Limb (tissue), 2 donors: ENCODE measurements around the gene RABGAP1L.
"Not testable (repeated sequence)": the region's sequence is repeated elsewhere in the genome, so short reads cannot be mapped to it uniquely, and the experiment has no call there.

ENCODE experiments used
- DNase-seq, 2 donors: peaks; one replicate each; pipeline ENCODE4 v3.0.0-alpha.2; 2016; ENCODE audit errors: extremely low spot score in 2 of 2

RABGAP1L gene

DNA sequence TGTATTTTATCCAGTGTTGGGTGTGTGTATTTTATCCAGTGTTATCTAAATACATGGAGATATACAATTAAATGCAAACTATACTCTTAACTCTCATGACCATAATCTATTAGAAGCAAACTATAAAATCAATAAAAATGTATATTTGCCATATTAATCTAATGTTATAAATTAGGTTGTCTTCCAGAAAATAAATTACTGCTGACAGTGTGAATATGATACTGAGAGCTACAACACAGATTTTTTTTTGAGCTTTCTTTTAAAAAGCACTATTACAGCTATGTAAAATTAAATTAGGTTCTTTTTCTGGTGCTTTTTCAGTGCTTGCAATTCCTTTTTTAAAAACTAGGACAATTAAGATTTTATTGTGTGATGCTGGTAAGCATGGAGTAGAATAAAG, 269.4 kb downstream of the RABGAP1L start:
- DNase-seq: no peak

DNA sequence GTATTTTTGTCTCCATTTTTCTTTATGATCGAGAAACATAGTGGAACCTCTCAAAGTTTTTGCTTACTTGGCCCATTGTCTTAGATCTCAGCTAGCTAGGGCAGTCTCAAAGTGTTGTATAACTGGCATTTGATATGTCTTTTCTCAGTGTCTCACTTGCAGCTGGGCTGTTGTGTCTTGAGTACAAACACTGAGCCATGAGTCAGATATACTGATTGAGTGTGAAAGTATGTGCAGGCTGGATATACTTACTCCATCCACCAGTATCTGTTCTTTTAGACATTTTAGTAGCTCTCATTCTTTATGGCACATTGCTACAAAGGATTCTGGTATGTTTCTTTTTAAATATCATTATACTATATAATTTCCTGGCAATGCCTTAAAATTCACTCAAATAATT, 274.1 kb downstream of the RABGAP1L start:
- DNase-seq: no peak

DNA sequence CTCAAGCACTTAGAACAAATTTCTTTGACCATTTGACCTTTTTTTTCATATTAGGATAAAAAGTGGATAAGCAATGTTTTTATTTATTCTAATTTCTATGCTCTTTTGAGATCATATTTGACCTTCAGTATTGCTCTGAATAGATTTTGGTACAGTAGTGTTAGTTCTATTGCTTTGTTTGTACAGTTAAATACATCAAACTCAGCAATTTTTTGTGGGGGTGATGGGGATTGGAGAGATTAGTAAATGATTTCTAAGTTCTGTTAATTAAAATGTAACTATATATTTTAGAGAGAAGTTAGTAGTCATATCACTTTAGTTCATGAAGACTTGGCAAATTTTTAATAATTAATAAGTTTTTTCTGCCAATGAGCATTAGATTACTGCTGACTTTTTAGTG, 286.0 kb downstream of the RABGAP1L start:
- DNase-seq: no peak

GRCh38 chr1:174445817-174446216, 286.5 kb downstream of the RABGAP1L start:
- no peak for DNase-seq

- DNase-seq: no peak
Measured at GRCh38 chr1:174447866-174448530, 288.7 kb downstream of the RABGAP1L start, which contains the start of gene GPR52. GPR52 (plus strand) TSS chr1:174447964; CDS start chr1:174448112, 148 bp downstream.

GRCh38 chr1:174448531-174448883, 289.2 kb downstream of the RABGAP1L start:
- DNase-seq: no peak

DNA sequence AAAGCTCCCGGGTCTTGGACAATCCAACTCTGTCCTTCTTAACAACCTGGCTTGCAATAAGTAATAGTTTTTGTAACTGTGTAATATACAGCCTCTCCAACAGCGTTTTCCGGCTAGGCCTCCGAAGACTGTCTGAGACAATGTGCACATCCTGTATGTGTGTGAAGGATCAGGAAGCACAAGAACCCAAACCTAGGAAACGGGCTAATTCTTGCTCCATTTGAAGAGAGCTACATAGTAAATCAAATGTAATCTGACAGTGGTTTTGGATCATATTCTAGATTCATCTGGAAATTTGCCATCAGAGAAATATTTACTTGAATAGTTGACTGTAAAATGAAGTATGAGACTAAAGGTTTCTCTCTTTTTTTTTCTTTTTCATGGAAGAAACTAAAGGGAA, 289.7 kb downstream of the RABGAP1L start:
- peak in 1 of 2 donors; percentile 24 for DNase-seq

GRCh38 chr1:174451408-174451807, 292.1 kb downstream of the RABGAP1L start:
- no peak for DNase-seq

DNA sequence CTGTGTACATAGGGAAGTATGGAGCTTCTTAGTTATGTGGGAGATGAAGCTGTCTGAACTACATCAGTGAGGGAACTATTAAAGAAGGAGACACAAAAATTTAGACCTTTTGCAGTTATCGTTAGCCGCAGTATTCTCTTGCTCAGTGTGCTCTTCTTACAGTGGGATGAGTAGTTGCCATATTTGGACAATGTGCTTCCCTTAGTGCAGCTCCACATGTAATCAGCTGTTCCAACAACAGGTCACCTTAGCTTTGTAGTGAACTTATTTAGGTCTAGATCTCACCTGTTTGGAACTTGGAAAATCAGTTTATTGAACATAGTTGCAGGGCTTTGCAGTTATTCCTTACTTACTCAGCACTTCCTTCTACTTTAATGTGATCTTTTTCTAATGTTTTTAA, 306.5 kb downstream of the RABGAP1L start:
- no peak for DNase-seq

- DNase-seq: no peak
Measured at GRCh38 chr1:174466607-174467006, 307.3 kb downstream of the RABGAP1L start.

DNA sequence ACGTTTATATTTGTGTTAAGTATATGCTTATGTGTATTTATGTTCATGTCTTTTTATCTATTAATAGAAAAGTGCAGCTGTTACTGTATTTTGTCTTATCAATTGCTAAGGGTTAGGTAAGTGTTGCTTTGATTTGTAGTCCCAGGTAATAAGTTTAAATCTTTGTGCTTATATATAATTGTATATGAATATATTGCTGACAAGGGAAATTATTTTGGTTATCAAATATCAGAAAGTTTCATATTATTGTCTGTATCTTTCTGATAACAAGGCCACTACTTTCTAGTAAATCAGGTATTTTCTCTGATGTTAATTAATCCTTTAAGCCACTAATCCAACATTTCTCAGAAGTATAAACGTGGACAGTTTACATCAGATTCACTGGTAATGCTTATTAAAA, 309.7 kb downstream of the RABGAP1L start:
- DNase-seq: no peak

- no peak for DNase-seq
Measured at GRCh38 chr1:174469687-174470086, 310.4 kb downstream of the RABGAP1L start.

GRCh38 chr1:174479281-174479680, 320.0 kb downstream of the RABGAP1L start:
- DNase-seq: no peak

DNA sequence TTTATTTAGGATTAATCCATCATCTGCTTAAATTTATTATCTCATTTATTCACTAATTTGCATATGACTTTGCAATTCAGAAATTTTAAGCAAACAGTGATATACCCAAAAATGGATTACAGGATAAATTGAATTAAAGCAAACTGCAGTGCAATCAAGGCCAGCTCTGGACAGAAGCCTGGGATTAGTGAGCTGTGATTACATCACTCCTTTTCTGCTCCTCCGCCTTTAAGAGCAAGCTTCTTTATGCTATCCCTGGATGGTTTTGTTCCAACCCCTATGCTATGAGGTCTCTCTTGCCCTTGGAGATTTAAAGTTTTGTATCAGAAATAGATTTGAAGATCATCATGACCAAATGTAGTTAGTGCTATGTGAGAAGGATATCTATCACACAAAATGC, 321.0 kb downstream of the RABGAP1L start:
- DNase-seq: no peak

- DNase-seq: no peak
Measured at GRCh38 chr1:174491606-174492005, 332.3 kb downstream of the RABGAP1L start.

DNA sequence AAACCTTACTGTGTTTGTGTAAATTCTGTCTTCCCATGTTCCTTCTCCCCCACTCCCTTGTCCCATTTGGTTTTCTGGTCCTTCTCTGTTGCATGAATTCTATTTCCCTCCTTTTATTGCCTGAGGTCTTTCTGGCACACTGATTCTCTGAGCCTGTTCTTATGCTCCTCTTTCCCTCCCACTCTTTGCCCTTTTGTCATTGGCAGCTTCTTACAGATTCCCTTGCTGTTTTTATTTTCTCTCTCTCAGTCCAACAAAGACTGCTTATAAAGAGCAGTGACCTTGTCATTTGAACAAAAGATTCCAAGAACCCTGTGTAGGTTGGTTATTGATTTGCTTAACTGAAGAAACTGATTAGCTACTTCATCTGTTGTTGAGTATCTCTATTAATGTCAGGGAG, 338.2 kb downstream of the RABGAP1L start:
- no peak for DNase-seq

- DNase-seq: not testable (repeated sequence)
Measured at GRCh38 chr1:174516755-174517154, 357.4 kb downstream of the RABGAP1L start.

- peak in 1 of 2 donors; percentile 5 for DNase-seq
Measured at GRCh38 chr1:174519844-174520243, 360.5 kb downstream of the RABGAP1L start.

DNA sequence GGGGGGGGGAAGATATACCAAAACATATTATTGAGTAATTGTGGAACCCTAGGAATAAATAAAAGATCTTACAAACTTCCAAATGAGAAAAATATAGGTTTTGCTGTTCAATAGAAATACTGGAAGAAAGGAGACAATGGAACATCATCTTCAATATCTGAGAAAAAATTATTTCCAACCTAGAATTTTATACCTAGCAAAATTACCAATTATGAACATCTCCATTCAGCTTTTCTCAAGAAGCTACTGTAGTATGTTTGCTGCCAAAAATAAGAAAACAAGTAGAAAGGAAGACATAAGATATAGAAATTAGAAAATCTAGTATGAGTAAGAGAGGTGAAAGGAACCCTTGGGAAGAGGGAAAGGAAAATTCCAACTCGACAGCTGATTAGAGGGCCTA, 372.4 kb downstream of the RABGAP1L start:
- DNase-seq: no peak

DNA sequence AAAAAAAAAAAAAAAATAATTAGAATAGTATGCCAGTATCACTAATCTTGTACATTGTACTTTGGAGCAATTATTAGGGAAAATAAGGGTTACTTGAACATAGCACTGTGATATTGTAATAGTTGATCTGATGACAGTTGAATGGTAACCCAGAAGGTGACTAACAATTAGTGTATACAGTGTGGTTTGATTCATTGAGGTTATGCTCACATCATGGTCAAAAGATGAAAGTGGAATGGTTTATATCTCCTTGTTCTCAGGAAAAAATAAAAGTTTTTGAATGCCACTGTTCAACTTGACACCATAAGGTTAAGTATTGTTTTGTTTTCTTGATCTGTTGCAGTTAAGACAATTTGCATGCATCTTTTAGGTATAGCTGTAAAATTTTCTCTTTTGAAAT, 375.5 kb downstream of the RABGAP1L start:
- no peak for DNase-seq

- DNase-seq: no peak
Measured at GRCh38 chr1:174535207-174535606, 375.9 kb downstream of the RABGAP1L start.

DNA sequence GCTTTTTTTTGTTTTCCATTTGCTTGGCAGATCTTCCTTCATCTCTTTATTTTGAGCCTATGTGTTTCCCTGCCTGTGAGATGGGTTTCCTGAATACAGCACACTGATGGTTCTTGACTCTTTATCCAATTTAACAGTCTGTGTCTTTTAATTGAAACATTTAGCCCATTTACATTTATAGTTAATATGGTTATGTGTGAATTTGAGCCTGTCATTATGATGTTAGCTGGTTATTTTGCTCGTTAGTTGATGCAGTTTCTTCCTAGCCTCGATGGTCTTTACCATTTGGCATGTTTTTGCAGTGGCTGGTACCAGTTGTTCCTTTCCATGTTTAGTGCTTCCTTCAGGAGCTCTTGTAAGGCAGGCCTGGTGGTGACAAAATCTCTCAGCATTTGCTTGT, 384.1 kb downstream of the RABGAP1L start:
- DNase-seq: not testable (repeated sequence)

DNA sequence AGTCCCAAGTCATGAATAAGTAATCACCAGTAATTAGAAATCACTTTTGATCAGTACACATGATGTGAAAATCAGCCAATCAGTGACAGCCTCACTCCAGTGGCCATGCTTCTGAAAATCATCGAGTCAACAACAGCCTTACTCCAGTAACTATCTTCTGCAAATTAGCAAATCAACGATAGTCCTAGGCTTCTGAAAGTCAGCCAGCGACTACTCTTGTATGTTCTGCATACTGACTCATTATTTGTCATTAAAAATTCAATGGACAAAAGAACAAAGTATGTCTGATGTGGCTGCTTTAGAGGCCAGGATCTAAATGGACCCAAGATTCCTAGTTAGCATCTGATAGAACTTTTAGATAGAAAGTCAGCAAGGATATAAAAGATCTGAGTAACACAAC, 391.0 kb downstream of the RABGAP1L start:
- no peak for DNase-seq

DNA sequence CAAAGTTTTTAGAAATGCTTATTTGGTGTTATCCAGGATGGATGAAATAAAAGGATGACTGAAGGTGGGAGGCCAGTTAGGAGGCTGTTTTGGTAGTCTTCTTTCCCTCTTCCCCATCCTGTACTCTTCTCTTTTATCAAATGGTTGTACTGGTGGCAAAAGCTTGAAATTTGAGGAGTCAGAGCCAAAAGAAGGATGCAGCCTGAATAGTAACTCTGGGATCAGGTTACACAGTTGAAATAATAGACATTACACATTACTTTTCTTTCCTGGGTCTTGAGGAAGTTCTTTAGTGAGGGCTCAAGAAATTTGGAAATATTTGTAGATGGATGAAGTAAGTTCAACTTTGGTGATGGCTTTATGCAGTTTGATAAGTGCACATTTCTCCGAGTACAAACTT, 397.1 kb downstream of the RABGAP1L start:
- DNase-seq: no peak
